Mesenteric fat pad (tissue), 1 donor: ENCODE data around the gene AVPR2. TPM values are rescaled to one million over a fixed set of nuclear protein-coding genes. Genes with fewer than 3 reads are reported as not detected.

Experiments
- DNase-seq: peaks from one replicate; pipeline ENCODE4 v3.0.0-alpha.2; 2020; ENCODE audit warnings: low spot score
- long read RNA-seq: library from polyadenylated mRNA; unstranded; transcript quantifications from one replicate; pipeline ENCODE4 v2.0.0, GENCODE V29; 2020
- total RNA-seq: library from RNA; stranded (reverse); fragmentation: NEBNext Ultra II Directional; extraction: Animal tissue kit (Norgen Biotek cat#: 25700); gene quantifications from one replicate; pipeline ENCODE4 v1.2.1, GENCODE V29; 2021
- donor health status: DM: yes; HTN: yes; CAD: no.

AVPR2 gene
- total RNA-seq, result 7.2 TPM
- long read RNA-seq, transcript AVPR2-201 (3 exons, 1,622 nt), result minor isoform, 6 of 76 reads
- long read RNA-seq, transcript AVPR2-206 (4 exons, 1,784 nt), result major isoform, 58 of 76 reads
- long read RNA-seq, partial matches to known transcripts, result 3 of 76 reads
- long read RNA-seq, other reads (novel, unspliced or antisense), result 9 of 76 reads

- DNase-seq, result no peak
Measured at GRCh38 chrX:153903991-153904957, at the start of gene AVPR2. AVPR2 (plus strand) TSS chrX:153904673; CDS start chrX:153905146, 473 bp downstream.

DNA sequence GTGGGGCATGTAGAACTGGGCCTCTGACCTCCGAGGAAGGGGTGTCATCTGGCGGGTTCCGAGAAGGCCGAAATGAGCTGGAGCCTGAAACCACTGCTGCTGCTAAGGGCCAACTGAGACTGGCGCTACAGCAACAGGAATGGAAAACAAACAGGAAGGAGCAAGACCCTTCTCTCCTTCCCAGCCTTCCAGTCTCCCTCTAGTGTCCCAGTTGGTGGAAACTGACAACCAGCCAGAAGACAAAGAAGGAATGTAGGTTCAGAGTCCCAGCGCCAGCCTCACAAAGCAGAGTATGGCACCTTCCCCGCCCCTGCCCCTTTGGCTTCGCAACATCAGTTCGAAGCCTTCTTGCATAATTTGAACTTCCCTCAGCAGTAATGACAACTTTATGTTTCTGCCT lies 49.8 kb upstream of the AVPR2 start:
- no peak for DNase-seq

DNA sequence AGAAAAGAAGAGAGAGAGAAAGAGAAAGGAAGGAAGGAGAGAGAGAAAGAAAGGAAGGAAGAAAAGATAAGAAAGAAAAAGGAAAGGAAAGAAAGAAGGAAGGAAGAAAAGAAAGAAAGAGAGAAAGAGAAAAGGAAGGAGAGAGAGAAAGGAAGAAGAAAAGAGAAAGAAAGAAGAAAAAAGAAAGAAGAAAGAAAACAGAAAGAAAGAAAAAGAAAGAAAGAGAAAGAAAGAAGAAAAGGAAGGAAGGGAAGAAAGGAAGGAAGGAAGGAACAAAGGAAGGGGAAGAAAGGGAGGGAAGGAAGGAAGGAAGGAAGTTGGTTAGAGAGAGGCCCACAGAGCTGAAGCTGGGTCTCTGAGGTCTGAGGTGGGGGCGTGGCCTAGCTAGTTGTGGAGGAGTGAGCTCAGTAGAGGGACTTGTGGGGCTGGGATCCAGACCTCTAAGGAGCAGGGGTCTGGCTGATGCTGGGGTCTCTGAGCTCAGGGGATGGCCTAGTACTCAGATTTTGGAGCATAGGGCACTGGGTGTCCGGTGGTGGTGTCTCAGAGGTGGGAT lies 47.0 kb upstream of the AVPR2 start:
- DNase-seq, result no peak

DNA sequence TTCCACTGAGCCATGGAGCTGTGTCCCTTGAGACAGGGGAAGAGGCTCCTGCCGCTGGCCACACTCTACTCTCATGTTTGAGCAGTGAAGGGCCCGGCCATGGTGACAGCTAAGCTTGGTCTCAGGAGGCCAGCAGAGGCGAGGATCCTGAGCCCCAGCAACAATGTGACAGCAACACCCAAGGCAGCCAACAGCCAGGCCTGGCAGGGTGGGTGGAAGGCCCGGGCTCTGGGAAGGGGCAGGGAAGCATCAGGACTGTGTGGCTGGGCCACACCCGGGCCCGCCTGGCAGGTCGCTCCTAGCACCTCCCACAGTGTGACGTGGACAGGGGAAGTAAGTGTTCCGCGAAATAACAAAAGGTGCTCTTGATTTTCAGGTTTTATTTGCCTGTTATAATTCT lies 43.3 kb upstream of the AVPR2 start:
- DNase-seq, result no peak

DNA sequence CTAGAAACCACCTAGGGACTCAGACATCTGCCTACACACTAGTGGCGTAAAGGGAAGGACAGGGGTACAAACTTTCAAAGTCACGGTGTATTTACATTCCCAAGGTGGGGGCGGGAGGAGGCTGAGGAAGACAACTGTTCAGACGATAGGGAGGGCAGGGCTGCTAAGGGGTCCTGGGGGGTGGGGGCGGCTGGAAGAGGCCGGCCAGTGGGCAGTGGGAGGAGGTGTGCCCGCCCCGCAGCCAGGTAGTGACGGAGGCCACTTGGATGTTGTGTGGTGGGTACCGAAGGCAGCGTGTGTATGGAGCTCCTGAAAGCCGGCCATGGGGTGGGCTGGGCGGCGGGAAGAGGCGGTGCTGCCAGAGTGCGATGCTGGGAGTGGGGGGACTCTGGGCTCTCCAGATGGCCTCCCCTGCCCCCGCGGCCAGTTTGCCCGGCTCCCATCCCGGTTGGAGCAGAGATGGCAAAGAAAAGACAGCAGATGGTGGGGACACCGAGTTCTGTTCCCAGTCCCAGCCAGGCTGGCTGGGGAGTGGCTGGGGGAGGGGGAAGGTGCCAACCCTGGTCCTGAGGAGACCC lies 42.7 kb upstream of the AVPR2 start:
- DNase-seq, result no peak

DNA sequence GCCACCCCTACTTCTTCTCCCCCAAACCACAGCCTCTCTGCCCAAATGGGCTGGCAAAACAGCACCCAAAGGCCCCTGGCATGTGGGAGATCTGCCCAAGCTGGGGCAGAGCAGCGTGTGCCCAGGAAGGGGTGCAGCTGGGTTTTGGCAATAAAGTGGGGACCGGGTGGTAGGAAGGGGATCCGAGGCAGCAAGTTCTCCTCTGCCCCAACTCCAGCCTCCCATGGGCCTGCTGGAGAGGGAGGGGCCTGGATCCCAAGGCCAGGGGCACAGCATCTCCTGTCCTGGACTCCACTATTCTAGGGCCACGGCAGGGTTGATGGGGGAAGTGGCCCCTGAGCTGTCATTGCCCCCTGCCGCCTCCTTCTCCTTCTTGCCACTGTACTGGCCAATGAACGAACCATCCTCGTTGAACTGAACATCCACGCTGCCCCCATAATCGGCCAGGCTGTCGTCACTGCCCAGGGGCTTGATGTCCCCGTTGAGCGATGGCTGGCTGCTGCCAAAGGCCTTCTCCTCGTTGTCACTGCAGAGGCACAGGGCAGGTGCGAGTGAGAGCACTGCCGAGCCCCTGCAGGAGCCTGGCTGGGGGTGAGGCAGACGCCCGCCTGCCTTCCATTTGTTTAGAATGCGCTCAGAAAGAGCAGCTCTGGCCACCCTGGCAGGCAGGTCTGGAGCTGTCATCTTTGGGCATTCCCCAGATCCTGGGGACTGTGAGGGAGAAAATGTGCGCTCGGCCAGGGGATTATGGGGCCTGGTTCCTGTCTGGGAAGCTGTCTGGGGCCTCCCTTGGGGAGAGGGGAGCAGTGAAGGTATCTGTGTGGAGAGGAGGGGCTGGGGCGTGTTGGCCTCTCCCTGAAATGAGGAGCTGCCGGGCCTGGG lies 41.9 kb upstream of the AVPR2 start:
- DNase-seq, result peak; percentile 87

GRCh38 chrX:153863251-153863991 lies 41.1 kb upstream of the AVPR2 start:
- peak; percentile 79 for DNase-seq

- peak; percentile 71 for DNase-seq
Measured at GRCh38 chrX:153864101-153864500, 40.4 kb upstream of the AVPR2 start.

DNA sequence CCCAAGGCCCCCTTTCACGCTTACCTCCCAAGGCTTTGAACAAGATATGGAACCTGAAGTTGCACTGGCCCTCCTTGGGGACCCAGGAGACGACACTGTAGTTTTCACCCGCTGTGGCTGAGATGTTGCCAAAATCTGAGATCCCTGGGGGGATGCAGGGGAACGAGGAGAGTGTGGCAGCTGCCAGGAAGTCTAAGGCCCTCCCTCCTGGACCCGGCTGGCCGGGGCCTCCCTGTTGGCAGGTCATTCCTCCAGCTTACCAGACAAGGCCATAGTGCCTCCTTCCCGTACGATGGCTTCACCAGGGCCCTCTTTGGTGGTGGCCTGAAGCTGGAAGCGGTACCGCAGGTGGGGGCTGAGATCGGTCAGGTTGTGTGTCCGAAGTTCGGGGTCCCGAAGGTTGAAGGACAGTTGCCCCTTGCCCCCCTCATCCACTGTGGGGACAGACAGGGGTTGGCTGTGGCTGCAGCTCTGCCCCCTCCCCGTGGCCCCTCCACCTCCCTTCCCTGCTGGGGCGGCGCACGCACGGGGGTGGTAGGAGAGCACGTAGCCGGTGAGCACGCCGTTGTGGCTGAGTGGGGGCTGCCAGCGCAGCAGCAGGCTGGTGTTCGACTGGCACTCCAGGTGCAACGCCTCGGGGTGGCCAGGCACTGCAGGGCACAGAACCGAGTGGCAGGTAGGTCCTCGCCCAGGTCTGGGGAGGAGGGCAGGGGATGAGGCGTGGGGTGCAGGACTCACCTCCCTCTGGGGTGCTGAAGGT lies 39.7 kb upstream of the AVPR2 start:
- peak; percentile 89 for DNase-seq

GRCh38 chrX:153865321-153865580 lies 39.2 kb upstream of the AVPR2 start:
- no peak for DNase-seq

DNA sequence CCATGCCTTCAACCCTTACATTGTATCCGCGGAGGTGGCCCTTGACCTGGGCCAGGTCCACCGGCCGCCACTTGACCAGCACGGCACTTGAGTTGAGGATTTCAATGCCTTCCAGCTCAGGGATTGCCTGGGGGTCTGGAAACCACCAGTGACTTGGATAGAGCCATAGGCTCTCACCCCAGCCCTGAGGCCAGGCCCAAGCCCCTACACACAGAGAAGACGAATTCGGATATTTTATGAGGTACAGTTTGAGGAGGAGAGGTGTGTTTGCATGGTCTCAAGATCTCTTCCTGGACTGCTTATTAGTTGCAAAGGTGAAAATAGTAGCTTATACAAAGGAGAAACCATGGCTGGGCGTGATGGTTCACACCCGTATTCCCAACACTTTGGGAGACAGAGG lies 38.8 kb upstream of the AVPR2 start:
- peak; percentile 80 for DNase-seq

GRCh38 chrX:153866302-153867019 lies 38.0 kb upstream of the AVPR2 start:
- peak; percentile 57 for DNase-seq

- no peak for DNase-seq
Measured at GRCh38 chrX:153867139-153867538, 37.3 kb upstream of the AVPR2 start.

- DNase-seq, result no peak
Measured at GRCh38 chrX:153867671-153868070, 36.8 kb upstream of the AVPR2 start.

GRCh38 chrX:153868576-153869472 lies 35.6 kb upstream of the AVPR2 start:
- DNase-seq, result no peak

DNA sequence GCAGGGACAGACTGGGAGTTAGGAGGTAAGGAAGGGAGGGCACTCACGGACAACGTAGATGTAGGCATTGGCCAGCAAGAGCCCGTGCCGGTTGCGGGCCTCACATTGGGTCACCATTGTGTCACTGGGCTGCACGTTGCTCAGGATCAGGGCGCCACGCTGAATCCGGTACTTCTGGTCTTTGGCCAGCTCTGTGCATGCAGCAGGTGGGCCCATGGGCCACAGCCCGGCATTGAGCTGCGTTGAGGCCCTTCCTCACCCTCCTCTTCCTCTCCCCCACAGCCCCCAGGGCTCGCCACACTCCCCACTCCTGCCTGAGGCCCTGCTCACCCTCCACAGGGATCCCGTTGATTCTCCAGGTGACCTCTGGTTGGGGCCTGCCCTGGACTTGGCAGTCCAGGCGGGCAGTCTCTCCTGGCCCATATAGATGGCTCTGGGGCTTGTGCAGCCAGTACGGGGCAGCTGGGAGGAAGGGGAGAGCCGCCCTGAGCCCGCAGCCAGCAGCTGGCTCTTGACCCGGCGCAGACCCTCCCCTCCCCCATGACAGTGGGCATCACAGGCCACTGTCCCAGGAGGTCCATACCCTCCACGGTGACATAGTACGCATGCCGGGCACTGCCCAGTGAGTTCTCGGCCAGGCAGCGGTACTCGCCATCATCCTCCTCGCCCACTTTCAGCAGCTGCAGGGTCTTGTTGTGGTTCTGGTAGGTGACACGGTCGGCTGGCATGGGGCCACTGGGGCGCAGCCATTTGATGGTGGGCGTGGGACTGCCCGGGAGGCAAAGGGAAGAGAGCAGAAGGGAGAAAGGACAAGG lies 34.8 kb upstream of the AVPR2 start:
- DNase-seq, result no peak

DNA sequence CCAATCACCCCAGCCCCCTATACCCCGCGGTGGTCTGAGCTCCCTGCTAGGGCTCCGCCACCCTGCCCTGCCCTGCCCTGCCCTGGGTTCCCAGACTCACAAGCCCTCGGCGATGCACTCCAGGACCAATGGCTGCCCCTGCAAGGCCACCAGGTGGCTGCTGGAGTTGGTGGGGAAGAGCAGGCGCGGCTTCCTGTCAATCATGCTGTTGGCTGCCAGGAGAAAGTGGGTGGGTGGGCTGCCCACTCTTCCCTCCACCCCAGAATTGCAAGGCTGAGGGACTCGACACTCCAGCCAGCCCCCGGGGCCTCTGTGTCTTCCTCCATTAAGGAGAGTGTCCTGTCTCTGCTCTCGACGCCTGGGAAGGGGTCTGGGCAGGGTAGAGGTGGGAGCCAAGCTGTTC lies 34.2 kb upstream of the AVPR2 start:
- no peak for DNase-seq
